Right lobe of liver (tissue), 6 donors: Measurements from ENCODE around the gene RBL2. TPM values are rescaled to one million over a fixed set of nuclear protein-coding genes. Genes with fewer than 3 reads are reported as not detected.

Experiments
- ATAC-seq, 4 donors: fragments of 200-7000 bp; cut with Tn5 transposase; one replicate each; pipeline ENCODE4 v1.9.1; 2020; ENCODE audit warnings: mild to moderate bottlenecking in 4 of 4, moderate library complexity in 4 of 4
- DNase-seq, 3 donors: peaks; one replicate each; pipeline ENCODE4 v3.0.0-alpha.2; 2020
- H3K27ac ChIP-seq, 3 donors: fragments of 200-600 bp; one replicate each; pipeline ENCODE4 v1.8.0; 2022
- H3K27me3 ChIP-seq, 2 donors: fragments of 200-600 bp; one replicate each; pipeline ENCODE4 v1.8.0; 2022
- H3K36me3 ChIP-seq, 4 donors: fragments of 200-600 bp; sonication (generic) in 1 of 4; one replicate each; pipeline versions ENCODE4 v1.5.1 to v1.8.0; 2017 to 2022; ENCODE audit warnings: control low read depth in 1 of 4
- H3K4me1 ChIP-seq, 4 donors: fragments of 200-600 bp; sonication (generic) in 1 of 4; one replicate each; pipeline versions ENCODE4 v1.5.1 to v1.8.0; 2017 to 2022; ENCODE audit warnings: control low read depth in 1 of 4
- H3K4me3 ChIP-seq, 3 donors: fragments of 200-600 bp; one replicate each; pipeline ENCODE4 v1.8.0; 2022
- H3K9me3 ChIP-seq, 4 donors: fragments of 200-600 bp; sonication (generic) in 1 of 4; one replicate each; pipeline versions ENCODE4 v1.5.1 to v1.8.0; 2017 to 2022; ENCODE audit warnings: control low read depth in 1 of 4
- POLR2A ChIP-seq: fragments of 450-650 bp; IDR thresholded peaks from one replicate; pipeline ENCODE4 v1.6.1; 2017; ENCODE audit warnings: antibody characterized with exemption, mild to moderate bottlenecking
- WGBS: methylation state at CpG from one replicate; pipeline ENCODE4 v1.1.6; 2018; ENCODE audit warnings: low coverage, low lambda C conversion rate; ENCODE audit not compliant: insufficient coverage; ENCODE audit errors: missing lambda C conversion rate; 5-methylcytosine and 5-hydroxymethylcytosine counted together
- intact Hi-C, 2 donors: fragments of 100-400 bp; cut with DNase I; formaldehyde crosslinking; loops; one replicate each; pipeline versions ENCODE4 v1.11.2 to v1.14.1; 2022
- total RNA-seq, 6 experiments: library from RNA; depleted of rRNA in 2 of 6; stranded (reverse); fragments of >200 nt in 2 of 6; fragmentation: NEBNext Ultra II Directional in 3 of 6; extraction: Animal tissue kit (Norgen Biotek cat#: 25700) in 3 of 6; gene quantifications; one replicate each; pipeline versions ENCODE4 v1.1.0 to v1.2.4, GENCODE V29; 2016 to 2023
- TF ChIP-seq, protein P1 (sequence below), 4 donors: fragments of 200-600 bp in 3 of 4; fragments of 450-650 bp in 1 of 4; IDR thresholded peaks; one replicate each; pipeline versions ENCODE4 v1.5.1 to v1.8.0; 2016 to 2022; ENCODE audit warnings: antibody characterized with exemption in 4 of 4, mild to moderate bottlenecking in 2 of 4
- donor health status: DM: no; HTN: yes; CAD: no.
- donor health status: DM: no; HTN: no; CAD: no.
- donor health status: DM: no; HTN: no; CAD: no.
- donor health status: DM: no; HTN: yes; CAD: no.
- donor health status: DM: no; HTN: yes; CAD: no.

The RBL2 gene
- total RNA-seq, 6 experiments from 2014 or later: 26.3 to 63.1 (median 38.8) TPM

DNA sequence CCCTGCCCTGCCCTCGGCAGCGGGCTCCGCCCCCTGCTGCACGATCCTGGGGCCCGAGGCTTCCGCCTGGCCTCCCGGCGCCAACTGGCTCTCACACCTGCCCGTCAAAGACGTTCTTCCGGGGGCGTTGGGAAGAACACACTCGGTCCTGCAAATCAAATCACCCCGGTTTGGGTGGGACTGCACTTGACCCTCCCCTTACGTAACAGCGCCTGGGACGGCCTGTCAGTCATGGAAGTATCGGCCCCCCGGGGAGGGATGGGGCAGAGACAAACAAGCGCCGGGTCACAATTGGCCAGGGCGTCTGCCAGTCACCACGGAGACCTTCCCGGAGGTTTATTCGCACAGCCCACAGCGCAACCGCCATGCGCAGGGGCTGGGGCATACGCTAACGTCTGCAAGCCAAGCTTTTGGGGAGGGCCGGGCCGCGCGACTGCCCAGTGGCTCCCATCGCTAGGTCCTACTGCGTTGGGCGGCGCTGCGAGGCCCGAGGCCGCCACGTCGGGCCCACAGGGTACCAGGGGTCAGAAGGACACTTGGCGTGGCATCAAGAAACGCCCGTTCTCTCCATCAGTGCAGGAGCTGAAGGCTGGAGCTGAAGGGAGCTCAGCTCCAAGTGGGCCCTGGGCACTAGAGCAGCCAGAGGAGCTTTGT, 69.1 kb downstream of the RBL2 start:
- Histone ChIP-seq H3K4me1 (peaks cover 0 to 25% (median 13%) of the 10 kb centered on the region in 4 donors), H3K36me3 (peaks cover 0 to 6% (median 0%) of the 10 kb centered on the region in 4 donors), H3K27ac (peak overlapping the region; percentile 88 to 91 (median 91)), H3K9me3 (no peaks in the 10 kb centered on the region), H3K4me3 (peak overlapping the region; percentile 86 to 89 (median 89)), H3K27me3 (no peaks in the 10 kb centered on the region)
- 0% methylated on average over 1 of the region's 46 CpGs for WGBS
- TF ChIP-seq, protein P1, sequence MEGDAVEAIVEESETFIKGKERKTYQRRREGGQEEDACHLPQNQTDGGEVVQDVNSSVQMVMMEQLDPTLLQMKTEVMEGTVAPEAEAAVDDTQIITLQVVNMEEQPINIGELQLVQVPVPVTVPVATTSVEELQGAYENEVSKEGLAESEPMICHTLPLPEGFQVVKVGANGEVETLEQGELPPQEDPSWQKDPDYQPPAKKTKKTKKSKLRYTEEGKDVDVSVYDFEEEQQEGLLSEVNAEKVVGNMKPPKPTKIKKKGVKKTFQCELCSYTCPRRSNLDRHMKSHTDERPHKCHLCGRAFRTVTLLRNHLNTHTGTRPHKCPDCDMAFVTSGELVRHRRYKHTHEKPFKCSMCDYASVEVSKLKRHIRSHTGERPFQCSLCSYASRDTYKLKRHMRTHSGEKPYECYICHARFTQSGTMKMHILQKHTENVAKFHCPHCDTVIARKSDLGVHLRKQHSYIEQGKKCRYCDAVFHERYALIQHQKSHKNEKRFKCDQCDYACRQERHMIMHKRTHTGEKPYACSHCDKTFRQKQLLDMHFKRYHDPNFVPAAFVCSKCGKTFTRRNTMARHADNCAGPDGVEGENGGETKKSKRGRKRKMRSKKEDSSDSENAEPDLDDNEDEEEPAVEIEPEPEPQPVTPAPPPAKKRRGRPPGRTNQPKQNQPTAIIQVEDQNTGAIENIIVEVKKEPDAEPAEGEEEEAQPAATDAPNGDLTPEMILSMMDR (IDR thresholded peaks at IDR 0.05): no peak
- peak; percentile 86 for TF ChIP-seq POLR2A
- peak; percentile 100 for DNase-seq
- ATAC-seq: peak; percentile 85 to 94 (median 89)
- intact Hi-C loops: loop anchor here in 1 of 2 donors (10.0 kb wide), 1 partner anchor 69 kb away; the partner anchor contains the start of gene RBL2

DNA sequence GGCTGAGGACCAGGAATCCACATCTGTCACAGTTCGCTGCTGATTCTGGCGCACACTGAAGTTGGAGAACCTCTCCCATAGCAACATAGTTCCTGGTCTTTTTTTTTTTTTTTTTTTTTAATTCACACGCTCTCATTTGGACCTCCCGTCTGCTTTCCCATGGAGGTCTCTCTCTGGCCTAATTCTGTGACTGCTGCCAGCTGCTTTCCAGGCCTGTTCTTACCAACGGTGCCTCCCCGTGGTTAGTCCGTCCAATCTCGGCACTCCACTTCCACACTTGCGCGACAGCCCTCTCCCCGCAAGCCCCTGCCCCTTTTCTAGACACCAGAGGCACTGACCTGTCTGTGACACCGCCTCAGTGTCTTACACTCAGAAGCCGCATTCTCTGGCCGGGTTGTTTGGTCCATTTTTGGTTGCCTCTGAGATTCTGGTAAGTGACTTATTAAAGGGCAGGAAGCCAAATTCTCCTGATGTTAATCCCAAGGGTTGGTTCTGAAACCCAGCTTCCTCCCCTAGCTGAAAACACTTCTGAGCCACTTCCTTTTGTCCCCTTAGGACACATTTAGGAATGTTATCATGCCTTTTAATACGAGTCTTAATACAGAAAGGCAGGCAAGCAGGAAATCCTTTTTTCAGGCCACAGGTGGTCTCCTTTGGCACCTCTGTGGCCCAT, 69.9 kb downstream of the RBL2 start:
- WGBS: 0% methylated on average over 15 of the region's 15 CpGs
- intact Hi-C loops: loop anchor here in 1 of 2 donors (10.0 kb wide), 1 partner anchor 69 kb away; the partner anchor contains the start of gene RBL2
- TF ChIP-seq, protein P1 (IDR thresholded peaks at IDR 0.05): no peak
- peak; percentile 19 for TF ChIP-seq POLR2A
- Histone ChIP-seq H3K4me1 (peaks cover 0 to 25% (median 14%) of the 10 kb centered on the region in 4 donors), H3K36me3 (peaks cover 0 to 4% (median 0%) of the 10 kb centered on the region in 4 donors), H3K9me3 (no peaks in the 10 kb centered on the region), H3K27ac (peak overlapping the region; percentile 88 to 91 (median 91)), H3K27me3 (no peaks in the 10 kb centered on the region), H3K4me3 (peak overlapping the region; percentile 38 to 62 (median 58))
- DNase-seq: peak; percentile 51 to 71 (median 70)
- peak; percentile 2 to 18 (median 6) for ATAC-seq

DNA sequence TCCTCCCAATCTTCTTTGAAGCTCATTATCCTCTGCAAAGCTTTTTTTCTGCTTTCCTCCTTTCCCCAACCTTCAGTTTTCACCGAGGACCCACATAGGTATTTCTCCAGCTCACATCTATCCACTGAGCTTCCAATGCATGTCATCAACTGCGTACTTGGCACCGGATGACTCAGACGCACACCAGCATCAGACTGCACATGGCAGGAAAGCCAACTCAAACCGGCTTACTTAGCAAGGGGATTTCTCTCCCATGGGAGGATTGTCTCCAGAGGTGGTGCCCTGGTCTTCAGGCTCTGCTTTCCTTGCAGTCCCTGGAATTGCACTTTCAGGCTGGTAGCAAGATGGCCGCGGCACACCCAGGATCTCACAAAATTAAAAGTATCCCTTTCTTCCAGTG, 70.4 kb downstream of the RBL2 start:
- TF ChIP-seq, protein P1 (IDR thresholded peaks at IDR 0.05): no peak
- TF ChIP-seq POLR2A: no peak
- WGBS: 70% methylated on average over 7 of the region's 7 CpGs
- Histone ChIP-seq H3K36me3 (no peaks in the 10 kb centered on the region), H3K27me3 (no peaks in the 10 kb centered on the region), H3K9me3 (no peaks in the 10 kb centered on the region), H3K4me3 (peak overlapping the region in 1 of 3 donors; percentile 58), H3K4me1 (peaks cover 0 to 30% (median 17%) of the 10 kb centered on the region in 4 donors), H3K27ac (peak overlapping the region; percentile 88 to 91 (median 91))
- intact Hi-C loops: loop anchor here in 1 of 2 donors (10.0 kb wide), 1 partner anchor 70 kb away; the partner anchor contains the start of gene RBL2
- no peak for ATAC-seq
- DNase-seq: no peak

DNA sequence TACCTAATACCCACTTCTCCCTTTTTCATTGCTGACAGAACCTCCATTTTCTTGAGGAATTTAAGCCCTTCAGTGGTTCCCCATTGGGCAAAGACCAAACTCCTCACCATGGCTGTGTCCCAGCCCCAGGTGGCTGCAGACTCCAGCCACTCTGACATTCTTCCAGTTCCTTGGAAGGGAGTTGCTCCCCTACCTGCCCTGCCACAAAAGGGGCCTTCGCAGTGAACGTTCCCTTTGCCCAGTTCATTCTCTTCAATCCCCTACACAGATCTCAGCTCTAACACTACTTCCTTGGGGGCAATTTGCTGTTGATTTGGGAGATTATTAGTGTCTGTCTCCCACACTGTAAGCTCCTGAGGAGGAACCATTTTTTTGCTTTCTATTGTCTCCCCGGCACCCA, 72.0 kb downstream of the RBL2 start:
- no peak overlapping the region for H3K4me3 ChIP-seq
- H3K27me3 ChIP-seq: no peaks in the 10 kb centered on the region
- no peak for ATAC-seq

More for the DNA sequence above, 72.0 kb downstream of the RBL2 start:
- 93% methylated on average over 3 of the region's 3 CpGs for WGBS
- TF ChIP-seq, protein P1 (IDR thresholded peaks at IDR 0.05): no peak
- TF ChIP-seq POLR2A: no peak
- Histone ChIP-seq H3K36me3 (no peaks in the 10 kb centered on the region), H3K9me3 (no peaks in the 10 kb centered on the region), H3K27ac (no peak overlapping the region), H3K4me1 (peaks cover 0 to 42% (median 19%) of the 10 kb centered on the region in 4 donors)
- no peak for DNase-seq
- intact Hi-C loops: loop anchor here in 1 of 2 donors (10.0 kb wide), 1 partner anchor 71 kb away; the partner anchor contains the start of gene RBL2
